HG03095 (cell line): ENCODE results near the gene PHF21B.
"Not testable (repeated sequence)": the region's sequence is repeated elsewhere in the genome, so short reads cannot be mapped to it uniquely, and the experiment has no call there.

Source experiments
- ATAC-seq: cut with Tn5 transposase; IDR thresholded peaks from one replicate; pipeline ENCODE4 v1.9.1; 2021; ENCODE audit warnings: moderate library complexity; ENCODE audit not compliant: unreplicated experiment

The PHF21B gene

GRCh38 chr22:44903164-44903563, 106.6 kb downstream of the PHF21B start:
- not testable (repeated sequence) for ATAC-seq

- no peak for ATAC-seq
These were observed 108.5 kb downstream of the PHF21B start for GRCh38 chr22:44901301-44901700.

- ATAC-seq, result no peak
These were observed 111.6 kb downstream of the PHF21B start for GRCh38 chr22:44898236-44898635.

GRCh38 chr22:44895296-44896055, 114.3 kb downstream of the PHF21B start:
- ATAC-seq, result no peak

- no peak for ATAC-seq
These were observed 115.0 kb downstream of the PHF21B start for GRCh38 chr22:44894782-44895181.

GRCh38 chr22:44894321-44894720, 115.5 kb downstream of the PHF21B start:
- no peak for ATAC-seq

GRCh38 chr22:44893731-44894080, 116.1 kb downstream of the PHF21B start:
- ATAC-seq, result no peak

- ATAC-seq, result no peak
These were observed 116.7 kb downstream of the PHF21B start for GRCh38 chr22:44892803-44893730.

GRCh38 chr22:44892243-44892642, 117.6 kb downstream of the PHF21B start:
- ATAC-seq, result no peak

- ATAC-seq, result no peak
These were observed 118.0 kb downstream of the PHF21B start for GRCh38 chr22:44891791-44892190.

GRCh38 chr22:44891293-44891747, 118.5 kb downstream of the PHF21B start:
- no peak for ATAC-seq

GRCh38 chr22:44890416-44891292, 119.2 kb downstream of the PHF21B start:
- ATAC-seq, result no peak

GRCh38 chr22:44889255-44889878, 120.4 kb downstream of the PHF21B start:
- no peak for ATAC-seq

- ATAC-seq, result no peak
These were observed 121.1 kb downstream of the PHF21B start for GRCh38 chr22:44888491-44889254.

- no peak for ATAC-seq
These were observed 121.9 kb downstream of the PHF21B start for GRCh38 chr22:44887941-44888366.

GRCh38 chr22:44885806-44886360, 123.9 kb downstream of the PHF21B start:
- no peak for ATAC-seq

GRCh38 chr22:44884968-44885805, 124.6 kb downstream of the PHF21B start:
- no peak for ATAC-seq

GRCh38 chr22:44884562-44884961, 125.2 kb downstream of the PHF21B start:
- no peak for ATAC-seq
